Activated T-helper 2 cell treated with anti-CD3 and anti-CD28 coated beads, Interferon-gamma antibody, Interleukin-2, Interleukin-4, amounts not matched to agents 10 μg/mL and 5 μg/mL and 100 μg/mL, durations not matched to agents 14 hours and 24 hours and 36 hours (primary cell): ENCODE measurements around the gene THAP11. TPM values are rescaled to one million over a fixed set of nuclear protein-coding genes. Genes with fewer than 3 reads are reported as not detected.

Experiments
- DNase-seq: peaks from one replicate; pipeline ENCODE4 v3.0.0; 2021; ENCODE audit warnings: low spot score
- H3K27ac Mint-ChIP-seq: one replicate; pipeline ENCODE4 v1.8.0; 2021; ENCODE audit warnings: mixed read lengths
- H3K27me3 Mint-ChIP-seq: one replicate; pipeline ENCODE4 v1.8.0; 2021; ENCODE audit warnings: low read depth, mixed read lengths
- H3K36me3 Mint-ChIP-seq: one replicate; pipeline ENCODE4 v1.8.0; 2021; ENCODE audit warnings: low read depth, mixed read lengths
- H3K4me1 Mint-ChIP-seq: one replicate; pipeline ENCODE4 v1.8.0; 2021; ENCODE audit warnings: low read depth, mixed read lengths
- H3K4me3 Mint-ChIP-seq: one replicate; pipeline ENCODE4 v1.8.0; 2021; ENCODE audit warnings: low read depth, mild to moderate bottlenecking, moderate library complexity, mixed read lengths
- H3K9me3 Mint-ChIP-seq: one replicate; pipeline ENCODE4 v1.8.0; 2021; ENCODE audit warnings: mixed read lengths
- intact Hi-C: fragments of 100-400 bp; cut with micrococcal nuclease; formaldehyde crosslinking; loops from one replicate; pipeline ENCODE4 v1.15.1; 2023
- total RNA-seq: library from RNA; stranded (reverse); gene quantifications from 2 replicates; pipeline ENCODE4 v1.2.3, GENCODE V29; 2022

Gene THAP11
- total RNA-seq, 1 donor from 2014 or later = 45.1 TPM

- no peaks in the 10 kb centered on the region for H3K4me1 Mint-ChIP-seq
- intact Hi-C loops = loop anchor here (1.0 kb wide), 2 partner anchors 45 to 157 kb away; no protein-coding TSS in a partner anchor
- peaks cover 54% of the 10 kb centered on the region for H3K36me3 Mint-ChIP-seq
- no peak overlapping the region for H3K27ac Mint-ChIP-seq
- DNase-seq = no peak
- no peak overlapping the region for H3K4me3 Mint-ChIP-seq
- no peaks in the 10 kb centered on the region for H3K9me3 Mint-ChIP-seq
- H3K27me3 Mint-ChIP-seq = no peaks in the 10 kb centered on the region
Measured at GRCh38 chr16:67883146-67883871, 41.2 kb downstream of the THAP11 start.

GRCh38 chr16:67883872-67884261 lies 41.7 kb downstream of the THAP11 start:
- no peaks in the 10 kb centered on the region for H3K27me3 Mint-ChIP-seq
- peaks cover 48% of the 10 kb centered on the region for H3K36me3 Mint-ChIP-seq
- DNase-seq = peak; percentile 52
- intact Hi-C loops = loop anchor here (1.0 kb wide), 2 partner anchors 44 to 156 kb away; no protein-coding TSS in a partner anchor
- no peaks in the 10 kb centered on the region for H3K9me3 Mint-ChIP-seq
- no peak overlapping the region for H3K4me3 Mint-ChIP-seq
- H3K27ac Mint-ChIP-seq = no peak overlapping the region
- no peaks in the 10 kb centered on the region for H3K4me1 Mint-ChIP-seq

- intact Hi-C loops = no loop called here
- H3K27me3 Mint-ChIP-seq = no peaks in the 10 kb centered on the region
- no peak within 1 kb of the TSS for H3K4me3 Mint-ChIP-seq
- H3K27ac Mint-ChIP-seq = no peak within 1 kb of the TSS
- no peaks in the 10 kb centered on the region for H3K4me1 Mint-ChIP-seq
- no peak for DNase-seq
- H3K36me3 Mint-ChIP-seq = peaks cover 40% of the 10 kb centered on the region
- no peaks in the 10 kb centered on the region for H3K9me3 Mint-ChIP-seq
Measured at GRCh38 chr16:67884684-67885083, 42.6 kb downstream of the THAP11 start, which contains the start of gene NRN1L. TSS of gene NRN1L (plus strand) at chr16:67884885. CDS start at chr16:67884904, 19 bp downstream.

- intact Hi-C loops = no loop called here
Measured at GRCh38 chr16:67885545-67885944, 43.4 kb downstream of the THAP11 start.

GRCh38 chr16:67885976-67886375 lies 43.9 kb downstream of the THAP11 start:
- DNase-seq = no peak
- Mint-ChIP-seq H3K9me3 (no peaks in the 10 kb centered on the region), H3K27ac (no peak overlapping the region), H3K36me3 (peaks cover 28% of the 10 kb centered on the region), H3K27me3 (no peaks in the 10 kb centered on the region), H3K4me1 (no peaks in the 10 kb centered on the region), H3K4me3 (no peak overlapping the region)
- intact Hi-C loops = no loop called here

More at GRCh38 chr16:67885545-67885944, 43.4 kb downstream of the THAP11 start:
- no peaks in the 10 kb centered on the region for H3K27me3 Mint-ChIP-seq
- H3K36me3 Mint-ChIP-seq = peaks cover 32% of the 10 kb centered on the region
- DNase-seq = no peak
- H3K4me3 Mint-ChIP-seq = no peak overlapping the region
- no peaks in the 10 kb centered on the region for H3K4me1 Mint-ChIP-seq
- H3K9me3 Mint-ChIP-seq = no peaks in the 10 kb centered on the region
- no peak overlapping the region for H3K27ac Mint-ChIP-seq

GRCh38 chr16:67886387-67886786 lies 44.3 kb downstream of the THAP11 start:
- intact Hi-C loops = no loop called here
- Mint-ChIP-seq H3K9me3 (no peaks in the 10 kb centered on the region), H3K4me1 (no peaks in the 10 kb centered on the region), H3K4me3 (no peak overlapping the region), H3K36me3 (peaks cover 24% of the 10 kb centered on the region), H3K27ac (peak overlapping the region; percentile 38), H3K27me3 (no peaks in the 10 kb centered on the region)
- no peak for DNase-seq

GRCh38 chr16:67888331-67888730 lies 46.2 kb downstream of the THAP11 start:
- Mint-ChIP-seq H3K4me1 (peaks cover 6% of the 10 kb centered on the region), H3K27me3 (no peaks in the 10 kb centered on the region), H3K4me3 (no peak overlapping the region), H3K36me3 (peaks cover 10% of the 10 kb centered on the region), H3K9me3 (no peaks in the 10 kb centered on the region), H3K27ac (no peak overlapping the region)
- intact Hi-C loops = no loop called here
- no peak for DNase-seq

- Mint-ChIP-seq H3K9me3 (no peaks in the 10 kb centered on the region), H3K36me3 (no peaks in the 10 kb centered on the region), H3K4me1 (peaks cover 19% of the 10 kb centered on the region), H3K4me3 (peak overlapping the region; percentile 84), H3K27ac (peak overlapping the region; percentile 75), H3K27me3 (no peaks in the 10 kb centered on the region)
- no peak for DNase-seq
- intact Hi-C loops = loop anchor here (2.0 kb wide), 1 partner anchor 42 kb away; no protein-coding TSS in a partner anchor
Measured at GRCh38 chr16:67892375-67892774, 50.3 kb downstream of the THAP11 start.

GRCh38 chr16:67892899-67893742 lies 51.0 kb downstream of the THAP11 start, which contains the start of gene PSKH1:
TSS of gene PSKH1 (plus strand) at chr16:67893254. CDS start at chr16:67908750, 15,496 bp downstream.
- intact Hi-C loops = loop anchor here (2.0 kb wide), 1 partner anchor 42 kb away; no protein-coding TSS in a partner anchor

More at GRCh38 chr16:67892899-67893742, 51.0 kb downstream of the THAP11 start, which contains the start of gene PSKH1:
- H3K36me3 Mint-ChIP-seq = no peaks in the 10 kb centered on the region
- peak; percentile 90 for DNase-seq
- peak within 1 kb of the TSS; percentile 91 for H3K27ac Mint-ChIP-seq
- no peaks in the 10 kb centered on the region for H3K9me3 Mint-ChIP-seq
- peak within 1 kb of the TSS; percentile 97 for H3K4me3 Mint-ChIP-seq
- peaks cover 19% of the 10 kb centered on the region for H3K4me1 Mint-ChIP-seq
- H3K27me3 Mint-ChIP-seq = no peaks in the 10 kb centered on the region

Other genes with a start within 250 kb of the THAP11 start
- 197 and 206 TPM in 2 replicates for gene CARMIL2, start 197.2 kb upstream of the THAP11 start, total RNA-seq
- gene ACD, start 182.1 kb upstream of the THAP11 start, total RNA-seq = 48.9 and 57.4 TPM in 2 replicates
- gene PARD6A, start 181.4 kb upstream of the THAP11 start, total RNA-seq = 10.7 and 11.5 TPM in 2 replicates
- gene ENKD1, start 175.6 kb upstream of the THAP11 start, total RNA-seq = 8.1 and 9.2 TPM in 2 replicates
- gene C16orf86, start 175.5 kb upstream of the THAP11 start, total RNA-seq = 1.4 and 1.8 TPM in 2 replicates
- gene GFOD2, start 123.0 kb upstream of the THAP11 start, total RNA-seq = 17.0 and 18.3 TPM in 2 replicates
- gene RANBP10, start 35.8 kb upstream of the THAP11 start, total RNA-seq = 16.5 and 17.3 TPM in 2 replicates
- 0.51 and 1.0 TPM in 2 replicates for gene TSNAXIP1, start 35.4 kb upstream of the THAP11 start, total RNA-seq
- gene NUTF2, start 4.6 kb downstream of the THAP11 start, total RNA-seq = 165 and 177 TPM in 2 replicates
- gene CENPT, start 5.4 kb downstream of the THAP11 start, total RNA-seq = 38.6 and 50.1 TPM in 2 replicates
- gene EDC4, start 30.7 kb downstream of the THAP11 start, total RNA-seq = 102 and 105 TPM in 2 replicates
- gene NRN1L, start 42.6 kb downstream of the THAP11 start, total RNA-seq = not detected in 2 replicates
- 15.5 and 16.5 TPM in 2 replicates for gene PSKH1, start 50.9 kb downstream of the THAP11 start, total RNA-seq
- 5.6 and 6.0 TPM in 2 replicates for gene CTRL, start 89.5 kb downstream of the THAP11 start, total RNA-seq
- gene PSMB10, start 94.5 kb downstream of the THAP11 start, total RNA-seq = 238 and 243 TPM in 2 replicates
- 20.0 and 22.0 TPM in 2 replicates for gene LCAT, start 101.8 kb downstream of the THAP11 start, total RNA-seq
- 46.2 and 47.1 TPM in 2 replicates for gene SLC12A4, start 126.3 kb downstream of the THAP11 start, total RNA-seq
- not detected in 2 replicates for gene DPEP3, start 138.2 kb downstream of the THAP11 start, total RNA-seq
- 3.7 and 4.3 TPM in 2 replicates for gene DPEP2, start 157.2 kb downstream of the THAP11 start, total RNA-seq
- gene DPEP2NB, start 173.6 kb downstream of the THAP11 start, total RNA-seq = not detected in 2 replicates
- gene DDX28, start 180.9 kb downstream of the THAP11 start, total RNA-seq = 19.3 TPM in 2 replicates
- 31.2 and 34.3 TPM in 2 replicates for gene DUS2, start 181.0 kb downstream of the THAP11 start, total RNA-seq
- 136 and 146 TPM in 2 replicates for gene NFATC3, start 243.1 kb downstream of the THAP11 start, total RNA-seq